ENCODE data around the gene SBF2.
"Not testable (repeated sequence)": the region's sequence is repeated elsewhere in the genome, so short reads cannot be mapped to it uniquely, and the experiment has no call there.

SBF2 gene

DNA sequence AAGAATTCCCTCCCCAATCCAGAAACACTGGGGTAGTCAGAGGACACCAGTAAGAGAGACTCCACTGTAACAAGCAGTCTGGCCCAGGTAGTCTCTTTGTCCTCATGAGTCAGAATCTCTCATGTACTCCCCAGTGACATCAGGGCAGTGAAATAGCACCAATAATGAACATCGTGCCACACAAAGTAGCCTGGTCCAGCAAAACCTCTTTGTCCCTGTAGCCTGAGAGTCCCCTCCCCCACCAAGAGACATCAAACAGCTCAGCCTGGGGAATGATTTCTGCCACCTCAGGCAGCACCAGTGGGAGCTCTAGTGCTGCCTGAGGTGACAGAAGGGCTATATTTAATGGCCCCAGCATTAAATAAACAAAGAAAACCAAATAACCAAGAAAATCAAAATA lies 88.1 kb downstream of the SBF2 start:
- no peak for DNase-seq (ENCODE audit: low read depth in 1 of 2, low spot score in 1 of 2)

DNA sequence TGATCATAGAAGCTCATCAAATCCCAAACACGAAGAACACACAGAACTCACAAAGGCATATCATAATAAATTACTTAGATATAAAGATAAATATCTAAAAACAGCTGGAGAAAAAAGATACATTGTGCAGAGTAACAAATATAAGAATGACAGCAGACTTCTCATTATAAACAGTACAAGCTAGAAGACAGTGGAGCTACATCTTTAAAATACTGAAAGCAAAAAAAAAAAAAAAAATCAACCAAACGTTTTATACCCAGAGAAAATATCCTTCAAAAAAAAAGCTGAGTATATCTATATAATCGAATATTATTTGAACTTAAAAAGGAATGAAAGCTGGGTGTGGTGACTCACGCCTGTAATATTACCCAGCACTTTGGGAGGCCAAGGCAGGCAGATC lies 90.0 kb downstream of the SBF2 start:
- DNase-seq (ENCODE audit: low read depth in 1 of 2, low spot score in 1 of 2): no peak

DNA sequence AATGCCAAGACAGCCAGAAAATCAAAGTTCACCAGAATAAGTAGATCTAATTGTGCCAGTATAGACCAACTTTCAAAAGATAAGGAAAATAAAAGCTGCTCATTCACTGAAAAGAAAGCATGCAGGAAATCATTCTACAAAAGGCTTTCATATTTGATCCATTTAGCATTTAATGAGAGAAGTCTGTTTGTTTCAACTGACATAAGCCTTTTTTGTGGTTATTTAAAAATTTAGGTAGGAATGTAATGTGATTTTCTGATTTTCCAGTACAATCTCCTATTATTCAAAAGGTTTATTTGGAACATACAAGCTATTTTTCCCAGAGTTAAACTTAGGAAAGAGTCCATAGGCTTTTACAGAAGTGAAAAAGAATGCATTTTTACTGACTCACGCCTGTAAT lies 92.7 kb downstream of the SBF2 start:
- no peak for DNase-seq (ENCODE audit: low read depth in 1 of 2, low spot score in 1 of 2)

DNA sequence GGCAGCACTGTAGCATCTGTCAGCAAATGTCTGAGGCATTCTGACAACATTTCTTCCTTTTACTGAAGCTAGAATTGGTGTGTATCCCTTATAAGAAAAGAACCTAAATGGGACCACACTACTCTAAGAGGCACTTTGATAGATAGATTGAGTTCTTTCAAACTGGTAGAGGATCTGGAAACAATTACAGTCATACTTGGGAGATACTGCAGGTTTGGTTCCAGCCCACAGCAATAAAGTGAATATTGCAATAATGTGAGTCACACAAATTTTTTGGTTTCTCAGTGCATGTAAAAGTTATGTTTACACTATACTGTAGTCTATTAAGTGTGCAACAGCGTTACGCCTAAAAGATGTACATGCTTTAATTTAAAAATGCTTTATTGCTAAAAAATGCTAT lies 96.9 kb downstream of the SBF2 start:
- DNase-seq (ENCODE audit: low read depth in 1 of 2, low spot score in 1 of 2): no peak

DNA sequence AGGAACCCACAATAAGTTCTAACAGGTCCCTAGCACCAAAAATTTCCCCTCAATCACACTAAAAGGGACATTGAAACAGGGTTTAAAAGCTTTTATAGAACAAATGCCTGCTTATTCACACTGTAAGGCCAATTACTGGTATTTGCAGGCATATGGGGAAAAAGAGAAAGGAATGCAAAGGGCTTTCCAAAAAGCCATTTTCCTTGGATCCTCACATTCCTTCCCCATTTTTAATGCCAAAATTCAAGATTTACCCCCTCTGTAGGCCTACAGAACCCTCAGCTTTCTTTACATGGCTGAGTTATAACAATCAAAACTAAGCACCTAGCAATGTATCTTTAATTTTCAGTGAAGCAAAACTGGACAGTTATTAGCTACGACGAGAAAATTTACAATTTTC lies 102.0 kb downstream of the SBF2 start:
- no peak for DNase-seq (ENCODE audit: low read depth in 1 of 2, low spot score in 1 of 2)

DNA sequence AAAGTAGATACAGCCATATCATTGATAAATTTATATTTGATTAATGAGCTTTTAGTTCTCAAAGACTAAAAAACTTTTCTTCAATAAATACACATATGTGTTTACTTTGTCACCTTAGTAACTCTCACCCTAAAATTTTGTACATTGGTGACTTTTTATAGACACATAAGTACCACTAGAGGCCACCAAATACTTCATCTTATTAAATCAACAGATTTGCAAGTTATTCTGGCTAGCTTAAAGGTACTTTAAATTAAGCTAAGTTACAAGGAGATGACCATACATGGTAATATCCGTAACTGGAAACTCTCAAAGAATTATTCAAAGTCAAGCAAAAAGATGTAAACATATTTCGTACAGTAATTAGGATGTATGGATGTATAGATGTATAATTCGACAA lies 112.2 kb downstream of the SBF2 start:
- no peak for DNase-seq (ENCODE audit: low read depth in 1 of 2, low spot score in 1 of 2)

DNA sequence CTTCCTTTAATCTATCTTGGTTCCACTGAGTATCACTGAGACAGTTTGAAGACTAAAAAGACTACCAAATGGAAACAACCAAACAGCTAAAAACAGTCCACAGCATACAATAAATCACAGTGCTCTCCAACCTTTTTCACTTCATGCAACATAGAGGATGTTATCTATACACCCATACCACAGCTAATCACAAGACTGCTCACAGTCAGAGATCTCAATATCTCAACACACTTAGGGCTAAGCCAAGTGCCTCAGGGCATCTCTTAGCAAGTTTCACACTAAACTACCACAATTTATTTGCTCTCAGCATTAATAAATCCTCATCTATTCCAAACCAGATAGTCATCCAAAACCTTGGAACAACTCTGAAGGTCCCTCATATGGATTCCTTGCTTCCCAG lies 129.4 kb downstream of the SBF2 start:
- DNase-seq (ENCODE audit: low read depth in 1 of 2, low spot score in 1 of 2): no peak

DNA sequence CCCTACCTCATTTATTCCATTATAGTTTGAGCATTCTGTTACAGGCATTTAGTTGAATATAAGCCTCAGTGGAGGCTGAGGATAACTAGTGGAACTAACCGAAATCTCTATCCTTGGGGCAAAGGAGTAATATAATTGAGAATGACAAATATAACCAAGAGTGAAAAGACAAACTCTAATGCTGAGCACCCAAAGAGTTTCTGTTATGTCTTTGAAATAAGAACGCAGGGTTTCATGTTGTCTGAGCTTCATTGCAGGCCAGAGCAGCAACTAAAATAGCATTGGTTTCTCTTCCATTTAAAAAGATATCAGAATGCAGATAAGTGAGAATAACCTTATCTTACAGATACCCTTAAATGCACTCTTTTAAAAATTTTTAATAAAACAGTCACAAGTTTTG lies 131.8 kb downstream of the SBF2 start:
- no peak for DNase-seq (ENCODE audit: low read depth in 1 of 2, low spot score in 1 of 2)

DNA sequence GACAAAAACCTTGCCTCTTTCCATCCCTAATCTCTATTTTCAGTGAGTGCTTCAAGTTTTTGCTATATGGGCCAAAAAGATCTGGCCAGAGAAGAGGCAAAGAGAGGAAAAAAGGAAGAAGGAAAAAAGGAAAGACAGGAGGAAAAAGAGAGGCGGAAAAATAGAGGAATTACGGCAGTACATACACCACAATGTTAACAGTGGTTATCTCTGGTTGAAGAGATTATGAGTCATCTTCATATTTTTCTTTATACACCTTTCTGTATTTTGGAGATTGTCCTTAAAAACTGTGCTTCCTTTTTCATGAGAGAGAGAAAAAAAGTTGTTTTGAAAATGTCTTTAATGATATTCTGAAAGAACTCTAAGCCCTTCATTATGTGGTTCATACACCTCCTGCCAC lies 133.7 kb downstream of the SBF2 start:
- DNase-seq (ENCODE audit: low read depth in 1 of 2, low spot score in 1 of 2): no peak

DNA sequence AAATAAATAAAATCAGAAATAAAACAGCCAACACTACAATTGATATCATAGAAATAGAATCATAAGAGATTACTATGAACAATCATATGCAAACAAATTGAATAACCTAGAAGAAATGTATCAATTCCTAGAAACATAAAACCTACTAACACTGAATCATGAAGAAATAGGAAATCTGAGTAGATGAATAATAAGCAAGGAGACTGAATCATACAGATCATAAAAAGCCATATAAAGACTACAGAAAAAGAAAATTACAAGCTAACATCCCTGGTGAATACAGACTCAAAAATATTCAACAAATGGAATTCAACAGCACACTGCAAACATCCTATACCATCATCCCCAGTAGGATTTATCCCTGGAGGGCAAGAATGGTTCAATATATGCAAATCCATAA lies 135.6 kb downstream of the SBF2 start:
- no peak for DNase-seq (ENCODE audit: low read depth in 1 of 2, low spot score in 1 of 2)

DNA sequence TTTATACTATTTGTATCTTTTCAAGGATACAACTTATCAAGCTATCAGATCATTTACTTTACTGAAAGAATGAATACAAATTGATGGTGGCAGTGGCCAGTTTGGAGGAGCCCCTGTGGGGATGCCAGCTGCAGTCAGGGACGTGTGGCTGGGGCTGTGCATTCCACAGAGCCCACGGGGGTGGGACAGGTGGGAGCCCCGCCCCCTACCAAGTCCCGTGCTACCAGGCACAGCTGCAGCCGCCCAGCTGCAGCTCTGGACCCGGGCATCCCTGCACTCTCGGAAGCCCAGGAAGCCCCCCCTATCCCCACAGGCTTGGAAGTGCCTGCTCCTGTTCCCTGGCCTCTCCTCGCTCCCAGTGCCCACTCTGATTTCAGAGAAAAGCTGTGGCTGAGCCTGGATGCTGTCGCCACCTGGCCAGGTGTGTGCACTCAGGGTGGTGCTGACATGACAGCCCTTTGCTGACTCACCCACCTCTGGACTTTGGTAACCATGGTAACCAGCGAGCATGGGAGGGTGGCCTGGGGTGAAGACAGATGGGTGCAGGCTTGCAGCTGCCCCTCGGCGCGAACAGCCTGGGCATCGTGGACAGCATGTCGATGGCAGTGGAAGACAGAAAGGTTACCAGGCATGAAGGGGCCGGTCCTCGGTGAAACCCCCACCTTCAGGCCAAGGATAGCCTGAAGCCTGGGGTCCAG lies 138.1 kb downstream of the SBF2 start:
- DNase-seq (ENCODE audit: low read depth in 1 of 2, low spot score in 1 of 2): no peak

DNA sequence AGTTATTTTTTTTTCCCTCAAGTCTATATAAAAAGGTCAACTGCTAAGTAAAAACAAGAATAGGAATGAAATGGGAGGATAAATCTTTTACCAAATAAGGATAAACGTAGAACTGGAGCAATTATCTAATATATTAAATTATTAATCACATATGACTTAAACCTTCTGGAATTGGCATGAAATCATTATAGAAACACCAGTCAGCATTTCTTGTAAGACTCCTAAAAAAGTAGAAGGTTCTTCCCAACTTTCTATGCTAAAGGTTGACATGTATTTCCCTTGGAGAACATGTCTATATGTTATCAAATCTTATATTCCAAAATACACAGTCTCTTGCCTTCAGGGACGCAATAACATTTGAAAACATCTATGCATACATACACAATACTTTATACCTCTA lies 143.2 kb downstream of the SBF2 start:
- DNase-seq (ENCODE audit: low read depth in 1 of 2, low spot score in 1 of 2): no peak

DNA sequence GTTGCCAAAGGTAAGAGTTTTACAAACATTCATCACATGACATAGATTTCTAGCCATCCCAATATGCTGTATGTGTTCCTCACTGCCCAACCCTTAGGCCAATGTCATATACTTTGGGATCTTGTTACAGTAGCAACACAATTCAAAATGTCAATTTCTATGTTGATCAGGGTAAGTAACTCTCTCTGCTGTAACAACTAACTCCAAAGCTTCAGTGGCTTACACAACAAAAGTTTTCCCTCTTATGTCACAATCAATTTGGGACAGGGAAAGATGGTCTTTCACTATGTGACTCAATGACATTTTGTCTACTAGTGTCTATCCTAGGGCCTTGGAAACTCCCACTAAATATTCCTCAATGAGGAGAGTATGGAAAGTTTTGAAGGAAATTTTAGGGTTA lies 144.5 kb downstream of the SBF2 start:
- DNase-seq (ENCODE audit: low read depth in 1 of 2, low spot score in 1 of 2): no peak

DNA sequence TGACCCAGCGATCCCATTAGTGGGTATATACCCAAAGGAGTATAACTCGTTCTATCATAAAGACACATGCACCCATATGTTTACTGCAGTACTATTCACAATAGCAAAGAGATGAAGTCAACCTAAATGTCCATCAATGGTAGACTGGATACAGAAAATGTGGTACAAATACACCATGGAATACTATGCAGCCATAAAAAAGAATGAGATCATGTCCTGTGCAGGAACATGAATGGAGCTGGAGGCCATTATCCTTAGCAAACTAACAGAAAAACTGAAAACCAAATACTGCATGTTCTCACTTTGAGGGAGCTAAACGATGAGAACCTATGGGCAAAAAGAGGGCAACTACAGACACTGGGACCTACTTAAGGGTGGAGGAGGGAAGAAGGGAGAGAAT lies 146.8 kb downstream of the SBF2 start:
- no peak for DNase-seq (ENCODE audit: low read depth in 1 of 2, low spot score in 1 of 2)

DNA sequence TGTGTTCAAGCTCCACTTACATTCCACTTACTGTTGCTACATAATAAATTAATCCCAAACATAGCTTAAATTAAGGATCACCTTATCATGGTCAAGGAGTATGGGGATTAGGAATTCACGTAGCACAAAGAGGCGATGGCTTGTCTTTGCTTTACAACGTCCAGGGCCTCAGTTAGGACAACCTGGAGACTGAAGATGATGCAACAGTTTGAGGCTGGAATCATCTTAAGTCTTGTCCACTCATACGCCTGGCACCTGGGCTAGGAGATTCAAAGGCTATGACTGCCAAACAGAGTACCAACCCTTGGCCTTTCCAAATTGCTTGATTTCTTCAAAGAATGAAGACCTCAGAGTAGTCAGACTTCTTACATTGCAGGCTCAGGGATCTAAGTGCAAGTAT lies 149.1 kb downstream of the SBF2 start:
- DNase-seq (ENCODE audit: low read depth in 1 of 2, low spot score in 1 of 2): no peak

DNA sequence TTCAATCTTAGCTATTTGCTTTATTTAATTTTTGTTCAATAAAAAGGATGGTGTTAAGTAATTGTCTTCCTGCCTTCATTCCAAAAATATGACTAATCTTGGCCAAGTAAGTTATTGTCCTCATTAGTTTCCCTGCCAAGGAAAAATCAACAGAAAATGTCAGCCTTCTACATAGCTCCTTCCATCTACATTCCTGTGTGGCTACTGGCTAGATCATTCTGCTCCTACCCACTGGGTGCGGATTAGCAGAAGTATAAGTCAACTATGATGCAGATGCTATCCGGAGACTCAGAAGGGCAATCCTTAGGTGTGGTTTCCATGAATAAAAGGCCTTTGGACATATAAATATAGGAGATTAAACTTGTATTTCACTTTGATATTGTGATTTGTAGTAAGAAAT lies 154.4 kb downstream of the SBF2 start:
- DNase-seq (ENCODE audit: low read depth in 1 of 2, low spot score in 1 of 2): no peak

DNA sequence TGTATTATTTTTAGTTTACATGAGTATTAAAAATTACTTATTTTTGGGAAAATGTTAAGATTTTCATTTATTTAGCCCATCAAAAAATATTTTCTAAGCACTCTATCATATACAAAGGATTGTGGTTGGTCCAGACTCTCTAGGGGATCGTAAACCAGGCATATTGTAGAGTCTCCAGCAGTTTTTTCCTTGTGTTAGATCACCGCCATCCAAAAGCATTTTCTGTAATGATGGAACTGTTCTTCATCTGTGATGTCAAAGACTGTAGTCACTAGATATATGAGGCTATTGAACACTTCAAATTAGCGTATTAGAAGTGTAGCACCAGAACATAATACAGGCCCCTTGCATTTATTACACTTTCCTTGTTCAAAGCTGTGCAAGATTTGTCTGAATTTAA lies 154.9 kb downstream of the SBF2 start:
- DNase-seq (ENCODE audit: low read depth in 1 of 2, low spot score in 1 of 2): no peak

DNA sequence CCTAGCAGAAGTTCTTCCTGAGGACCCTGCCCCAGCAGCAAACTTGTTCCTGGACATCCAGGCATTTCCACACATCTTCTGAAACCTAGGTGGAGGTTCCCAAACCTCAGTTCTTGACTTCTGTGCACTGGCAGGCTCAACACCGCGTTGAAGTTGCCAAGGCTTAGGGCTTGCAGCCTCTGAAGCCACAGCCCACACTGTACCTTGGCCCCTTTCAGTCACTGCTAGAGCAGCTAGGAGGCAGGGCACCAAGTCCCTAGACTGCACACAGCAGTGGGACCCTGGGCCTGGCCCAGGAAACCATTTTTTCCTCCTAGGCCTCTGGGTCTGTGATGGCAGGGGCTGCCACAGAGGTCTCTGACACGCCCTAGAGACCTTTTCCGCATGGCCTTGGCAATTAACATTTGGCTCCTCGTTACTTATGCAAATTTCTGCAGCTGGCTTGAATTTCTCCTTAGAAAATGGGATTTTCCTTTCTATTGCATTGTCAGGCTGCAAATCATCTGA lies 159.0 kb downstream of the SBF2 start:
- no peak for DNase-seq (ENCODE audit: low read depth in 1 of 2, low spot score in 1 of 2)

DNA sequence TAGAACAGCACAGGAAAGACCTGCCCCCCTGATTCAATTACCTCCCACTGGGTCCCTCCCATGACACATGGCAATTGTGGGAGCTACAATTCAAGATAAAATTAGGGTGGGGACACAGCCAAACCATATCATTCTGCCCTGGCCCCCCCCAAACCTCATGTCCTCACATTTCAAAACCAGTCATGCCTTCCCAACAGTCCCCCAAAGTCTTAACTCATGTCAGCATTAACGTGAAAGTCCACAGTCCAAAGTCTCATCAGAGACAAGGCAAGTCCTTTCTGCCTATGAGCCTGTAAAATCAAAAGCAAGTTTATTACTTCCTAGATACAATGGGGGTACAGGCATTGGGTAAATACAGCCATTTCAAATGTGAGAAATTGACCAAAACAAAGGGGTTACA lies 159.8 kb downstream of the SBF2 start:
- DNase-seq (ENCODE audit: low read depth in 1 of 2, low spot score in 1 of 2): not testable (repeated sequence)

DNA sequence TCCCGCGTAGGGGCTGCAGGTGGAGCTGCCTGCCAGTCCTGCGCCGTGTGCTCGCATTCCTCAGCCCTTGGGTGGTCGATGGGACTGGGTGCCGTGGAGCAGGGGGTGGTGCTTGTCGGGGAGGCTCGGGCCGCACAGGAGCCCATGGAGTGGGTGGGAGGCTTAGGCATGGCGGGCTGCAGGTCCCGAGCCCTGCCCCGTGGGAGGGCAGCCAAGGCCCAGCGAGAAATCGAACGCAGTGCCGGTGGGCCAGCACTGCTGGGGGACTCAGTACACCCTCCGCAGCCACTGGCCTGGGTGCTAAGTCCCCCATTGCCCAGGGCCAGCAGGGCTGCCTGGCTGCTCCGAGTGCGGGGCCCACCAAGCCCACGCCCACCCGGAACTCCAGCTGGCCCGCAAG lies 160.8 kb downstream of the SBF2 start:
- not testable (repeated sequence) for DNase-seq (ENCODE audit: low read depth in 1 of 2, low spot score in 1 of 2)

DNA sequence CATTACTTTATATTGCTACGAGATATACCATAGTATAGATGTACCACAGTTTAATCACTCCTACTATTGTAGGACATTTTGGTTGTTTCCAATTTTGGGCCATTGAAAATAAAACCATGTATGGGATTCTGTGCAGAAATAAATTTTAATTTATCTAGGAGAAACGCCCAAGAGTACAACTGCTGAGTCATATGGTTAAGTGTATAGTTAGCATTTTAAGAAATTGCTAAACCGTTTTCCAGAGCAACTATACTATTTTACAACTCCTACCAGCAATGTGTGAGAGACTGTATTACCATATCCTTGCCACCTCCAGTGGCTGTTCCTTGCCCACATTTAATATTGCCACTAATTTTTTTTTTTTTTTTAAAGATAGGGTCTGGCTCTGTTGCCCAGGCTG lies 163.1 kb downstream of the SBF2 start:
- DNase-seq (ENCODE audit: low read depth in 1 of 2, low spot score in 1 of 2): no peak

DNA sequence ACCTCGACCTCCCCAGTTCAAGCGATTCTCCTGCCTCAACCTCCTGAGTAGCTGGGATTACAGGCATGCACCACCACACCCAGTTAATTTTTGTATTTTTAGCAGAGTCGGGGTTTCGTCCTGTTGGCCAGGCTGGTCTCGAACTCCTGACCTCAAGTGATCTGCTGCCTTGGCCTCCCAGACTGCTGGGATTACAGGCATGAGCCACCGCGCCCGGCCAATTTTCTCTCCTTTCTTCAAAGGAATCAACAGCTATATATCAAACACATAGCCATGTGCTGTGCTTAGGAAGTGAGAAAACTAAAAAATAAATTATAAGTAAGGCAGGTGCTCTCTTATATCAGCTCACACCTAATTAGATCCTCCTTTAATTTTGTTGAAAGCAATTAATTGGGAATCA lies 164.8 kb downstream of the SBF2 start:
- DNase-seq (ENCODE audit: low read depth in 1 of 2, low spot score in 1 of 2): not testable (repeated sequence)

DNA sequence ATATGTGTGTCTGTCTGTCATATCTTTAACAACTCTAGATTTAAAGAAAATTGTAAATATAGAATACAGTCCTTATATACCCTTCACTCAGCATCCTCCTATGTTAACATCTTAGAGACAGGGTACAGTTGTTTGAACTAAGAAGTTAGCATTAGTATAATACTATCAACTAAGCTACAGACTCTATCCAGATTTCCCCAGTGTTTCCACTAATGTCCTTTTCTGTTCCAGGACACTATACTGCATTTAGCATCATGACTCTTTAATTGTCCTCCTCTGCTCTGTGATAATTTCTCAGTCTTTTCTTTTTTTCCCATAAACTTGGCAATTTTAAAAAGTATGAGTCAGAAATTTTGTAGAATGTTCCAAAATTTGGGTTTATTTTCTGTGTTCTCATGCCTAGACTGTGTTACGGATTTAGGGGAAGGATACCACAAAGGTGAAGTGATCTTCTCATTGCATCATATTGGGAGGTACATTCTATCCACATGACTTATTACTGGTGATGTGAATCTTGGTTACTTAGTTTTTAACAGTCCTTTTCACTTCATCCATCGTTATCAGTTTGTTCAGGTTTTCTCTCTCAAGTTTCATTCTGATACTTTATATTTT lies 168.4 kb downstream of the SBF2 start:
- no peak for DNase-seq (ENCODE audit: low read depth in 1 of 2, low spot score in 1 of 2)

Measured in activated CD4-positive, alpha-beta T cell treated with anti-CD3 and anti-CD28 coated beads, Interleukin-2, amount 50 U/mL, for 24 hours (primary cell).